ENCODE measurements around the gene KLHL24. TPM values are rescaled to one million over a fixed set of nuclear protein-coding genes. Genes with fewer than 3 reads are reported as not detected.
"Not testable (repeated sequence)": the region's sequence is repeated elsewhere in the genome, so short reads cannot be mapped to it uniquely, and the experiment has no call there.

KLHL24 gene
- total and polyA plus RNA-seq, 7 donors = 3.3 to 162 (median 77.8) TPM

GRCh38 chr3:183701744-183702143 lies 66.3 kb downstream of the KLHL24 start:
- 56 to 82% (median 59%) methylated on average over 5 of the region's 5 CpGs for WGBS, 3 donors
- TF ChIP-seq, protein P1, sequence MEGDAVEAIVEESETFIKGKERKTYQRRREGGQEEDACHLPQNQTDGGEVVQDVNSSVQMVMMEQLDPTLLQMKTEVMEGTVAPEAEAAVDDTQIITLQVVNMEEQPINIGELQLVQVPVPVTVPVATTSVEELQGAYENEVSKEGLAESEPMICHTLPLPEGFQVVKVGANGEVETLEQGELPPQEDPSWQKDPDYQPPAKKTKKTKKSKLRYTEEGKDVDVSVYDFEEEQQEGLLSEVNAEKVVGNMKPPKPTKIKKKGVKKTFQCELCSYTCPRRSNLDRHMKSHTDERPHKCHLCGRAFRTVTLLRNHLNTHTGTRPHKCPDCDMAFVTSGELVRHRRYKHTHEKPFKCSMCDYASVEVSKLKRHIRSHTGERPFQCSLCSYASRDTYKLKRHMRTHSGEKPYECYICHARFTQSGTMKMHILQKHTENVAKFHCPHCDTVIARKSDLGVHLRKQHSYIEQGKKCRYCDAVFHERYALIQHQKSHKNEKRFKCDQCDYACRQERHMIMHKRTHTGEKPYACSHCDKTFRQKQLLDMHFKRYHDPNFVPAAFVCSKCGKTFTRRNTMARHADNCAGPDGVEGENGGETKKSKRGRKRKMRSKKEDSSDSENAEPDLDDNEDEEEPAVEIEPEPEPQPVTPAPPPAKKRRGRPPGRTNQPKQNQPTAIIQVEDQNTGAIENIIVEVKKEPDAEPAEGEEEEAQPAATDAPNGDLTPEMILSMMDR (IDR thresholded peaks at IDR 0.05) = no peak
- intact Hi-C loops (cut with DNase I) = no loop called here

DNA sequence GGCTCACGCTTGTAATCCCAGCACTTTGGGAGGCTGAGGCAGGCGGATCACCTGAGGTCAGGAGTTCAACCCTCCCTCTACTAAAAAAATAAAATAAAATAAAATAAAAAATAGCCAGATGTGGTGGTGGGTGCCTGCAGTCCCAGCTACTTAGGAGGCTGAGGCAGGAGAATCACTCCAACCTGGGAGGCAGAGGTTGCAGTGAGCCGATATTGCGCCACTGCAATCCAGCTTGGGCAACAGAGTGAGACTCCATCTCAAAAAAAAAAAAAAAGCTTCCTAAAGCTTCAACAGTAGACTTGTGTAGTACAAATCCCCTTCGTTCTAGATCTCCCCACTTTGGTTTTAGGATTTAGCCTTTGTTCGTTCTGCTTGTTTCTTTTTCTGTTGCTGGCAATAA lies 68.5 kb downstream of the KLHL24 start:
- H3K36me3 ChIP-seq (ENCODE audit: insufficient read depth in 1 of 2, low read depth in 1 of 2); DNase-seq; H3K27me3 ChIP-seq (ENCODE audit: insufficient read depth in 3 of 3, low read length in 2 of 3); H3K9me3 ChIP-seq; H3K4me3 ChIP-seq; ATAC-seq; intact Hi-C loops (cut with DNase I); H3K27ac ChIP-seq: not testable (repeated sequence)
- peaks cover 22% of the 10 kb centered on the region for H3K4me1 ChIP-seq
- 82 to 89% (median 84%) methylated on average over 6 of the region's 6 CpGs for WGBS, 3 donors

More at GRCh38 chr3:183701744-183702143, 66.3 kb downstream of the KLHL24 start:
- no peak for DNase-seq
- Histone ChIP-seq H3K27ac (no peak overlapping the region), H3K9me3 (no peaks in the 10 kb centered on the region), H3K4me3 (no peak overlapping the region), H3K27me3 (ENCODE audit: insufficient read depth in 3 of 3, low read length in 2 of 3) (no peaks in the 10 kb centered on the region), H3K4me1 (peaks cover 26% of the 10 kb centered on the region), H3K36me3 (ENCODE audit: insufficient read depth in 1 of 2, low read depth in 1 of 2) (no peaks in the 10 kb centered on the region)
- ATAC-seq = no peak

- Histone ChIP-seq H3K4me3 (no peak overlapping the region), H3K9me3 (no peaks in the 10 kb centered on the region), H3K27ac (no peak overlapping the region), H3K27me3 (ENCODE audit: insufficient read depth in 3 of 3, low read length in 2 of 3) (no peaks in the 10 kb centered on the region), H3K36me3 (ENCODE audit: insufficient read depth in 1 of 2, low read depth in 1 of 2) (no peaks in the 10 kb centered on the region), H3K4me1 (no peaks in the 10 kb centered on the region)
- intact Hi-C loops (cut with DNase I) = no loop called here
- ATAC-seq = no peak
- TF ChIP-seq, protein P1 (IDR thresholded peaks at IDR 0.05) = no peak
- DNase-seq = no peak
Observed at GRCh38 chr3:183710231-183710630, 74.8 kb downstream of the KLHL24 start.

DNA sequence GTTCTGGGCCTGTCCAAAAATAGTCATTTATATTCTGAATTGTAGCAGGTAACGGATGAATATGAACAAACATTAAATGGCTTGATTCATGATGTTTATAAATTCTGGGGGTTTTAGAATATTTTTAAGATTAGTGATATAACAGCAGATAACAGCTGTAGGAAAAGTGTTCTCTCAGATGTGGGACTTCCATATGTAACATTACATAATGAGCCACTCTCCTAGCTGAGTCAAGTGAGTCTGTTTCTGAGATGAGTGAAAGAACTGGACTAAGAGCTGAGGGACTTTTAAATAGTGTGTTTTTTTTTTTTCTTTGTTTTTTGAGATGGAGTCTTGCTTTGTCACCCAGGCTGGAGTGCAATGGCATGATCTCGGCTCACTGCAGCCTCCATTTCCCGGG lies 76.1 kb downstream of the KLHL24 start:
- DNase-seq = no peak
- no peak overlapping the region for H3K4me3 ChIP-seq
- peaks cover 0 to 12% of the 10 kb centered on the region in 2 donors for H3K36me3 ChIP-seq (ENCODE audit: insufficient read depth in 1 of 2, low read depth in 1 of 2)
- intact Hi-C loops (cut with DNase I) = no loop called here
- TF ChIP-seq, protein P1 (IDR thresholded peaks at IDR 0.05) = no peak
- H3K9me3 ChIP-seq = no peaks in the 10 kb centered on the region
- whole genome bisulfite sequencing, 3 donors = 98 to 100% (median 99%) methylated on average over 3 of the region's 3 CpGs
- H3K4me1 ChIP-seq = no peaks in the 10 kb centered on the region
- no peak overlapping the region for H3K27ac ChIP-seq
- ATAC-seq = no peak
- no peaks in the 10 kb centered on the region for H3K27me3 ChIP-seq (ENCODE audit: insufficient read depth in 3 of 3, low read length in 2 of 3)

DNA sequence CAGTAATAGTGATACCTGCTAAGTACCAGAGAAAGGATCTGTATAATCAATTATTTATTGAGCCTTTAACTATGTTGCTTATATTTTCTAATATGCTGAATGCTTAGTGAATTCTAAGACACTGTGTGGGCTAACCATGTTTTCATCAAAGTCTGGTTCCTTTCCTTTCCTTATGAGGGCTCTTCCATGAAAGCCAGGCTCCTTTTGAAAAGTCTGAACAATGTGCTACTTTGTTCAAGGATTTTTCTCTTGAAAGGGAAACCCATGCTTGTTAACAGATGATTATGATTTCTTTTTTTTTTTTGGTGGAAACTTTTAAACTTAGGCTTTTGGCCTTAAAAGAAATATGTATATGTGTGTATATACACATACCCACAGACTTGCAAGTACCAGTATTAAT lies 79.2 kb downstream of the KLHL24 start:
- Histone ChIP-seq H3K9me3 (no peaks in the 10 kb centered on the region), H3K4me3 (no peak overlapping the region), H3K27me3 (ENCODE audit: insufficient read depth in 3 of 3, low read length in 2 of 3) (no peaks in the 10 kb centered on the region), H3K36me3 (ENCODE audit: insufficient read depth in 1 of 2, low read depth in 1 of 2) (peaks cover 0 to 43% of the 10 kb centered on the region in 2 donors), H3K4me1 (no peaks in the 10 kb centered on the region), H3K27ac (no peak overlapping the region)
- no peak for ATAC-seq
- TF ChIP-seq, protein P1 (IDR thresholded peaks at IDR 0.05) = no peak
- DNase-seq = no peak
- intact Hi-C loops (cut with DNase I) = no loop called here
